ENCODE results near the gene CFAP46.
"Not testable (repeated sequence)": the region's sequence is repeated elsewhere in the genome, so short reads cannot be mapped to it uniquely, and the experiment has no call there.

Gene CFAP46

DNA sequence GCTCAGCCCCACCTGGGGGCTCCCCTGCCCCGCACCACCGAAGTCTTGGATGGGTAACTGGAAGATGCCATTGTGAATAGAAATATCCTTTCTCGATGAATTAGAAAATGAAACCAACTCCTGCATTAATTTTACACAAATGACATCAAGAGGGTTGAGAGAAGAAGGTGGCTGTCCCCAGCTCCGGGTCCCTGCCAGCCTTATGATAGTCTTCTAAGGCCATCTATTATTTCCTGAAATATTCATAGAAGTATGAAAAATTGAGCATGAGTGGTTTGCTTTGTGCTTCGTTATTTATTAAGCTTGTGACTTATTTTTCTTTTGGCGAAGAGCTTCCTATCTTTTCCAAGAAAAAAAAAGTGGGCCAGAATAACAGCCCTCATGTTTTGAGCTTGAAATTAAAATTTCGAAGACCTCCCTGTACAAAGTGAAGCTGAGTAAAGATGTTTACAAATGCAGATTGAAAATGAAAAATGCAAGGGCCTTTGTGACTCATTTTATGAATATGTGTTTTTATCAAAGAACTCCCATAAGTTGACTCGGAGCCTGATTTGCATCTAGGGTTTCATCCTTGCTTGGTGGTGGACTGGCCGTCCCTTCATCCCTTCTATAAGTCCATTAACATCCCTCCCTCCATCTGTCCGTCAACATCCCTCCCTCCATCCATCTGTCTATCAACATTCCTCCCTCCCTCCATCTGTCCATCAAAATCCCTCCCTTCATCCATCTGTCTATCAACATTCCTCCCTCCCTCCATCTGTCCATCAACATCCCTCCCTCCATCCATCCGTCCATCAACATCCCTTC is 20.5 kb upstream of the CFAP46 start:
- no peak for DNase-seq

DNA sequence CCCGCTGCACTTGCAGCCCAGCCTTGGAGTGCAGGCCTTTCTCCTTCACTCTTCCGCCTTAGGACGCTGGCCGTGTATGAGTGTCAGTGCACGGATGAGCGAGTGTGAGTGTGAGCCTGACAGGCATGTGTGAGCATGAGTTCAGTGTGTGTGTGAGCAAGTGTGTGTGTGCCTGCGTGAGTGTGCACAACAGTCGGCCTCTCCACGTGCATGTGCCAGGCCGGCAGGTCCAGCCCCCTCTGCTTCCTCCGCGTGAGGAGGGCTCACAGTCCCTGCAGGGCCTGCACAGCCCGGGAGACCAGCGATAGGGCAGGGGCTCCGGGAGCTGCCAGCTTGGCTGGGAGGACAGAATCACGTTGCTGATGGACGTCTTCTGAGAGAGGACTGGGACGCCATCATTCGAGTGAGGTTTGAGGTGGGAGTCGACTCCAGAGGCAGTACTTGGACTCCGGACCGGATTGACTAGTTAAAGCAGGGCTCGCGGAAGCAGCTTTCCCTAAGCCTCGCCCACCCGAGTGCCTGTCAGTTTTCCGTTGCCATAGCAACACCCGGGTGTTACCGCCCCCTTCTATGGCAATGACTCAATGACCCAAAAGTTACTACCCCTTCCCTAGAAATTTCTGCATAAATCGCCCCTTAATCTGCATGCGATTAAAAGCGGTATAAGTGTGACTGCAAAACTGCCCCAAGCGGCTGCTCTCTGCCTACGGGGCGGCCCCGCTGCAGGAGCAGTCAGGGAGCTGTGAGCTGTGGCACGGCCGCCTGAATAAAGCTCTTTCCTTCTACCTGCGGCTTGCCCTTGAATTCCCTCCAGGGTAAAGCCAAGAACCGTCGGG is 19.6 kb upstream of the CFAP46 start:
- DNase-seq: peak; percentile 53

GRCh38 chr10:132961420-132961786 is 19.0 kb upstream of the CFAP46 start:
- no peak for DNase-seq

DNA sequence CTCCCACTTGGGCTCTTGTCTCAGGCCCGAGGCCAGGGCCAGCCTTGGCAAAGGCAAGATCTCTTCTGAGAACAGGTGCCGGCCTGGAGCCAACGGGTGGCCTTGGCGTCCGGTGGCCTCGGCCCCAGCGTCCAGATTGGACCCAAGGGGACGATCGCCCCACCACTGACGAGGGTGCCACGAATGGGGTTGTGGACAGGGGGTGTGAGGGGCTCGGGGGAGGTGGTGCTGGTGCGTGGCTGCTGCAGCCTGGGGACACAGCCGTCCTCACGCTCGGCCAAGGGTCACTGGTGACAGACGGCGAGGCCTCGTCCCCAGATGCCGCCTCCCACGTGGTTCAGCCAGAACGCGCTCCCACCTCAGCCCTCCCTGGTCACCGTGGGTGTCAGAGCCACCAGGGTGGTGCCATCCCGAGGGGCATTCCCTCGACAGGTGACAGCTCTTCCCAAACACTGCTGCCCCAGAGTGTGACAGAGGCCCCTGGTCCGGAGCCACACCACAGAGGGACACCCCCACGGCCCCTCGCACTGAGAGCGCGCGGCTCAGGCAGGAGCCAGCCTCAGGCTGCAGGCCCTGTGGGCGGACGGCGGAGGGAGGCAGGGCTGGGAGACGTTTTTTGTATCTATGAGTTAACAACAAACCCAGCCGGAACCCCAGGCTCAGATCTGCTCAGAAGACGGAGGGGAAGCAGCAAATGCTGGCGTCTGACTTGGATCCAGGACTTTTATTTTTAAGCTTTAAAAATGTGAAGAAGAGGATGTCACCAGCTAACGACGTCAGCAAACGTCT is 18.5 kb upstream of the CFAP46 start:
- DNase-seq: no peak

DNA sequence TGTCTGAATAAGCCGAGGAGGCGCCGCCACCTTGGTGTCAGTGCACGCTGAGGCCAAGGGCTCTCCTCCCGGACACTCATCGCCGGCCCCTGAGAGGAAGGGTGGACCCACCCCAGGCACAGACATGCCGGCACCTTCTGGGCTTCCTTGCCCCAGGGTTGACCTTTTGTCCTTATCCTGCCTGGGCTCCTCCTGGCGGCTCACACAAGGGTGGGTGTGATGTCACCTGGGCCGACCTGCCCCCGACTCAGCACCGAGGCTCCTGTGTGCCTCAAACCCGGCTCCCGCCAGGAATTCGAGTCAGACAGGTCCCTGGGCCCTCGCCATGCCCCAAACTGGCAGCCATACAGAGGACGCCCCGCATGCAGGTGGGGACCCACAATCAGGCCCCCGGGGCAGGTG is 17.7 kb upstream of the CFAP46 start:
- DNase-seq: no peak

DNA sequence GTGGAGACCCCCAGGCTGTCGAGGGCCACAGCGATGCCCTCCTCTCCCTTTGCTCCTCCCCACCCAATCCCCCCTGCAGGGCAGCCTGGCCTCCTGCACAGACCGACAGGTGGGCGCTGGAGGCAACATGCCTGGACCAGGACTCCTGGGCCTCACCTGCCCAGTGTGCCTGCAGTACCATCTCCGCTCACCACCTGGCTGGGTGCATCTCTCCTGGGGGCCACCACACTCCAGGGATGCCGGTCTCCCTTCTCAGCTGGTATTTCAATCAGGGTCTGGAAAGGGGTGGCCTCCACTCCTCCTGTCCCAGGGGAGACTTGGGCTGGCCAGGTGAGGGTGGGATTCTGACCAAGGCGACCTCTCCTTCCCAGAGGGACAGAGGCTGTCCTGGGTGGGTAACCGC is 17.2 kb upstream of the CFAP46 start:
- DNase-seq: no peak

- no peak for DNase-seq
Observed at GRCh38 chr10:132958883-132959558, 16.7 kb upstream of the CFAP46 start.

GRCh38 chr10:132957981-132958882 is 15.9 kb upstream of the CFAP46 start:
- DNase-seq: no peak

- DNase-seq: no peak
Observed at GRCh38 chr10:132957131-132957530, 14.8 kb upstream of the CFAP46 start.

DNA sequence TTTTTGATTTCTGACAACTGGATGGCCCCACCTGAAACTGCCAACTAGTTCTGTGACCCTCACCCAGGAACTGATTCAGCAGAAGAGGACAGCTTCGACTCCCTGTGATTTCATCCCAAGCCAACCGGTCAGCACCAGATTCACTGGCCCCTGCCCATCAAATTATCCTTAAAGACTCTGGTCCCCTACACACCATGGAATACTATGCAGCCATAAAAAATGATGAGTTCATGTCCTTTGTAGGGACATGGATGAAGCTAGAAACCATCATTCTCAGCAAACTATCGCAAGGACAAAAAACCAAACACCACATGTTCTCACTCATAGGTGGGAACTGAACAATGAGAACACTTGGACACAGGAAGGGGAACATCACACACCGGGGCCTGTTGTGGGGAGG is 13.9 kb upstream of the CFAP46 start:
- not testable (repeated sequence) for DNase-seq

- no peak for DNase-seq
Observed at GRCh38 chr10:132955479-132955878, 13.1 kb upstream of the CFAP46 start.

- DNase-seq: no peak
Observed at GRCh38 chr10:132953428-132953827, 11.1 kb upstream of the CFAP46 start.

DNA sequence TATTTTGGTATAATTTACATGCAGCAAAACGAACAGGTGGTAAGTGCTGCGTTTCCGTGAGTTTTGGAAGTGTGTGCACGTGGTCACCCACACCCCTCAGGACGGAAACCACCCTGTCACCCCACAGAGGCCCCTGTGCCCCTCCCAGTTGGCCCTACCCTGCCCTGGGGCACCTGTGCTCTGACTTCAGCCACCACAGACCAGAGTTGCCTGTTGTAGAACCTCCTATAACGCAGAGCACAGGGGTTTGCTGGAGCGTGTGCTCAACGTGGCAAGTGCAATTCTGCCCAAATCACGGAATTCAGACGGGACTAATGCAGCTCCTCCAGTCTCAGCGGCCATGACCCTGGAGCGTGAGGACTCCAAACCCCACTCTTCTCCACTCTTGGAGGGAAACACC is 9.6 kb upstream of the CFAP46 start:
- no peak for DNase-seq

- DNase-seq: no peak
Observed at GRCh38 chr10:132948351-132948750, 6.0 kb upstream of the CFAP46 start.

DNA sequence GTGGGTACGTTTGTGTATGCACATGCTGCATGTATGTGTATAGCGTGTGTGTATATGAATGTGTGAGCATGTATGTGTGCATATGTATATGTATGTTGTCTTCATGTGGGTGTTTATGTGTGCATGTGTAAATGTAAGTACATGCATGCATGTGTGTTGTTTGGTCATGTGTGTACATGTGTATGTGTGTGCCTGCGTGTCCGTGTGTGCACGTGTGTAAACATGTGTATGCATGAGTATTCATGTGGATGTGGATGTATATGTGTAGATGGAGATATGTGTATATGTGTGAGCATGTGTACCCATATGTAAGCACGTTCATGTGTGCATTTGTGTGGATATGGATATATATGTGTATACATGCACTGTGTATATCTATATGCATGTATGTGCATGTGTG is 5.5 kb upstream of the CFAP46 start:
- DNase-seq: no peak

- no peak for DNase-seq
Observed at GRCh38 chr10:132946806-132947546, 4.6 kb upstream of the CFAP46 start.

GRCh38 chr10:132946311-132946710 is 3.9 kb upstream of the CFAP46 start:
- DNase-seq: no peak

DNA sequence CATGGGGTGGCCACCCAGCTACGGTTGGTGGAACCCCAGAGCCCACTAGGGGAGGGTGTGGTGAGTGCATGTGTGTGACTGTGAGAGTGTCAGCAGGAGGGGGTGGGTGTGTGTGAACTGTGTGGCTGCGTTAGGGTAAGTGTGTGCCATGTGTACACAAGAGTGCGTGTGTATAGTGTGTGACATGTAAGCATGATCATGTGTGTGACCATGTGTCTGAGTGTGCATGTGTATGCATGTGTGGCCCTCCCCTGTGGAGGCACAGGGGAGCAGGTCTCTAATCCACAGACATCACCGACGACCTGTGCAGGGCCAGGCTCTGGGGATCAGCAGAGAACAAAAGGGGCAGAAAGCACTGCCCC is 3.5 kb upstream of the CFAP46 start:
- DNase-seq: no peak

GRCh38 chr10:132945125-132945893 is 2.9 kb upstream of the CFAP46 start:
- no peak for DNase-seq

DNA sequence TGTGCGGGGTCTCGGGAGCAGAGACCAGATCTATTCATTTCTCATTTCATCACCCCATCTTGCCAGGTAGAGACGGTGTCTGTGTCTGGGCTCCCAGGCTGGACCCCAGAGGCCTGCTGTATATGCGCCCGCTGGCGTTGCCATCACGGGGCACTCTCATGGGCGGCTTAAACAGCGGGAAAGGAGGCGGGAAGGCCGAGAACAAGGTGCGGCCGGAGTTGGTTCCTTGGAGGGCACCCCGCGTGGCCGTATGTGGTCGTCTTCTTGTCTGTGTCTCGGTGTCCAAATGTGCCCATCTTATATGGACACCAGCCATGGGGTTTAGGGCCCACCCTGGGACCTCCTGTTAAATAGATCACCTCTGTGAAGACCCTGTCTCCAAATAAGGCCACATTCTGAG is 2.1 kb upstream of the CFAP46 start:
- DNase-seq: no peak

Data from activated gamma-delta T cell treated with Interleukin-2 at 50 U/mL for 16 hours (primary cell).